HCT116 (cell line): ENCODE measurements around the gene HSPA9. TPM values are rescaled to one million over a fixed set of nuclear protein-coding genes. Genes with fewer than 3 reads are reported as not detected.

ENCODE experiments used
- ATAC-seq: fragments of 200-7000 bp; cut with Tn5 transposase; 2 replicates; pipeline ENCODE4 v1.9.1; 2020; ENCODE audit warnings: mild to moderate bottlenecking, moderate library complexity
- BruUV-seq: library from RNA; stranded (reverse); fragments of 400-500 nt; replicated peaks from 2 replicates; lab custom pipeline; 2021; lab: Mats Ljungman, UMichigan
- CTCF ChIA-PET: fragments of 300-600 bp; sonication (Branson Sonifier 250); formaldehyde crosslinking; loops from one replicate; lab custom pipeline; 2021; ENCODE audit warnings: antibody characterized with exemption; lab: Charles Lee
- POLR2A ChIA-PET: fragments of 300-600, 350-600 bp; sonication (Branson Sonifier 250); formaldehyde crosslinking; loops from one replicate; lab custom pipeline; 2021; ENCODE audit warnings: antibody characterized with exemption; lab: Charles Lee
- RAD21 ChIA-PET, 2 experiments: fragments of 300-600 bp; sonication (Branson Sonifier 250); formaldehyde crosslinking; loops; one replicate each; lab custom pipeline; 2023; ENCODE audit warnings: low total read pairs in 2 of 2; ENCODE audit not compliant: uncharacterized antibody in 2 of 2, unreplicated experiment in 2 of 2, low non-redundant PET in 1 of 2; lab: Charles Lee
- DNase-seq: peaks from one replicate; pipeline ENCODE4 v3.0.0-alpha.2; 2010; ENCODE audit warnings: low read depth, low spot score
- H2AFZ ChIP-seq: fragments of 200-600 bp; shearing (Covaris generic), sonication (generic); 2 replicates; pipeline ENCODE4 v1.6.1; 2017; ENCODE audit warnings: low read depth, mixed run types, mixed read lengths, antibody characterized with exemption, low read length; ENCODE audit not compliant: poor library complexity, severe bottlenecking
- H3K27ac ChIP-seq: 2 replicates; pipeline ENCODE4 v1.5.1; 2012; ENCODE audit warnings: low read depth, low read length
- H3K27me3 ChIP-seq: fragments of 200-600 bp; sonication (generic); 2 replicates; pipeline ENCODE4 v1.6.1; 2016; ENCODE audit warnings: mixed run types, low read length, mixed read lengths; ENCODE audit not compliant: insufficient read depth
- H3K36me3 ChIP-seq, 2 experiments: fragments of 200-500 bp in 1 of 2; fragments of 200-600 bp in 1 of 2; sonication (Bioruptor generic) in 1 of 2; sonication (generic) in 1 of 2; 2 replicates each; pipeline versions ENCODE4 v1.5.1 to v1.6.1; 2014 to 2016; ENCODE audit warnings: low read length in 2 of 2, inconsistent platforms in 1 of 2, mixed read lengths in 1 of 2, mixed run types in 1 of 2; ENCODE audit not compliant: insufficient read depth in 2 of 2, control insufficient read depth in 1 of 2
- H3K4me1 ChIP-seq, 2 experiments: fragments of 200-600 bp in 1 of 2; sonication (generic) in 1 of 2; 2 replicates each; pipeline versions ENCODE4 v1.5.1 to v1.6.1; 2012 to 2017; ENCODE audit warnings: low read length in 2 of 2, inconsistent platforms in 1 of 2, mild to moderate bottlenecking in 1 of 2, mixed read lengths in 1 of 2, mixed run types in 1 of 2, moderate library complexity in 1 of 2; ENCODE audit not compliant: insufficient read depth in 2 of 2, control insufficient read depth in 1 of 2
- H3K4me2 ChIP-seq: fragments of 200-600 bp; sonication (generic); 2 replicates; pipeline ENCODE4 v1.6.1; 2017; ENCODE audit warnings: mixed run types, low read length, mixed read lengths
- H3K4me3 ChIP-seq, 2 experiments: fragments of 200-600 bp in 1 of 2; sonication (generic) in 1 of 2; replicated peaks in 1 of 2; 2 replicates each; pipeline ENCODE4 v1.5.1; 2011 to 2016; ENCODE audit warnings: low read length in 2 of 2, control low read depth in 1 of 2, low read depth in 1 of 2, mild to moderate bottlenecking in 1 of 2, mixed read lengths in 1 of 2, mixed run types in 1 of 2
- H3K79me2 ChIP-seq: fragments of 200-600 bp; sonication (generic); 2 replicates; pipeline ENCODE4 v1.6.1; 2017; ENCODE audit warnings: mild to moderate bottlenecking, mixed run types, low read length, moderate library complexity, mixed read lengths; ENCODE audit not compliant: insufficient read depth
- H3K9ac ChIP-seq: fragments of 200-600 bp; sonication (generic); 2 replicates; pipeline ENCODE4 v1.6.1; 2016; ENCODE audit warnings: low read length, mixed read lengths
- H3K9me2 ChIP-seq: fragments of 200-600 bp; sonication (generic), shearing (Covaris generic); 2 replicates; pipeline ENCODE4 v1.6.1; 2017; ENCODE audit warnings: mixed run types, mild to moderate bottlenecking, moderate library complexity; ENCODE audit not compliant: insufficient read depth
- H3K9me3 ChIP-seq, 2 experiments: fragments of 200-500 bp in 1 of 2; fragments of 200-600 bp in 1 of 2; sonication (Bioruptor generic) in 1 of 2; sonication (generic) in 1 of 2; 2 replicates each; pipeline ENCODE4 v1.6.1; 2014 to 2017; ENCODE audit warnings: low read length in 2 of 2, mixed read lengths in 2 of 2, inconsistent platforms in 1 of 2, low read depth in 1 of 2, mild to moderate bottlenecking in 1 of 2, mixed run types in 1 of 2, moderate library complexity in 1 of 2; ENCODE audit not compliant: control insufficient read depth in 1 of 2, insufficient read depth in 1 of 2
- H4K20me1 ChIP-seq: fragments of 200-600 bp; sonication (generic), shearing (Covaris generic); 2 replicates; pipeline ENCODE4 v1.6.1; 2017; ENCODE audit warnings: mixed run types, mild to moderate bottlenecking, moderate library complexity; ENCODE audit not compliant: insufficient read depth
- EGR1 ChIP-seq: IDR thresholded peaks from 2 replicates; pipeline ENCODE4 v1.6.1; 2012; ENCODE audit warnings: low read depth
- POLR2A ChIP-seq: IDR thresholded peaks from 2 replicates; pipeline ENCODE4 v1.7.0; 2011; ENCODE audit warnings: borderline replicate concordance; ENCODE audit not compliant: insufficient read depth, insufficient read length; ENCODE audit errors: extremely low read depth
- ZFX ChIP-seq: fragments of 450-650 bp; IDR thresholded peaks from 2 replicates; pipeline ENCODE4 v1.6.1; 2017
- intact Hi-C: fragments of 100-400 bp; cut with micrococcal nuclease; formaldehyde crosslinking; loops from 2 replicates; pipeline ENCODE4 v1.10.0; 2022
- total RNA-seq: library from RNA; stranded (reverse); gene quantifications from one replicate; pipeline ENCODE4 v1.2.1, GENCODE V29; 2021; ENCODE audit not compliant: unreplicated experiment
- TF ChIP-seq, protein P1 (sequence below), 3 experiments: fragments of 200-600 bp in 1 of 3; sonication (generic) in 1 of 3; IDR thresholded peaks in 2 of 3; conservative IDR thresholded peaks in 1 of 3; 2 replicates each; pipeline ENCODE4 v1.5.1; 2012 to 2017; ENCODE audit warnings: low read depth in 2 of 3, low read length in 2 of 3, antibody characterized with exemption in 1 of 3, borderline replicate concordance in 1 of 3, control low read depth in 1 of 3, mild to moderate bottlenecking in 1 of 3, mixed read lengths in 1 of 3, mixed run types in 1 of 3, moderate library complexity in 1 of 3; ENCODE audit not compliant: insufficient read depth in 1 of 3

Gene HSPA9
- total RNA-seq, 1 experiment from 2014 or later: 486 TPM

DNA sequence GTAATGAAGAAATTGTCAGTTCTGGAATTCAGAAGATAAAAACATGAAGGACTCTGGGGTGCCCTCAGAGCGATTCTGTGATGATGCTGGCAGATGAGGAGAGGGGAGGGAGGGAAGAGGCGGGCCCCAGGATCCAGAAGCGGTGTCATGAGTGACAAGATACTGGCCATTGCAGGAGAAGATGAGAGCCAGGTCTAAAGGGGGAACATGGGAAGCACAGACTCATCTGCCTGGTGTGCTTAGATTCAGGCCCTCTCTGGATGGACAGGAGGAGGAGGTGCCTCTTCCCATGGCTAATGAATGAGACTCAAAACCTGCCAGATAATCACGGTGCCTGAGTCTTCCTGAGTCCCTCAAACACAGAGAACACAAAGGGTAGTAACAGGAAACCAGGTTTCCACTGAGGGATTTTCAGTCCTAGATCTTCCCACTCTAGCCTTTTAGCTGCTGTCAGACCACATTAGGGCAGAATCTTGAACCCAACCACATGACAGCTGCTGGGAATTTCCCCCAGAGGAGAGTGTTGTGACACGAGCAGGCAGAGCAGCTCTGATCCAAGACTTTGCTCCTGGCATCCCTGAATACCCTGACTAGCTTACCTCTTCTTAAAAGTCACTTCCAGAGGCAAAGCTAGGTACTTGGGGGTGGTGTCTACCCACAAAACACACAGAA is 28.2 kb upstream of the HSPA9 start (continued):
- TF ChIP-seq, protein P1, sequence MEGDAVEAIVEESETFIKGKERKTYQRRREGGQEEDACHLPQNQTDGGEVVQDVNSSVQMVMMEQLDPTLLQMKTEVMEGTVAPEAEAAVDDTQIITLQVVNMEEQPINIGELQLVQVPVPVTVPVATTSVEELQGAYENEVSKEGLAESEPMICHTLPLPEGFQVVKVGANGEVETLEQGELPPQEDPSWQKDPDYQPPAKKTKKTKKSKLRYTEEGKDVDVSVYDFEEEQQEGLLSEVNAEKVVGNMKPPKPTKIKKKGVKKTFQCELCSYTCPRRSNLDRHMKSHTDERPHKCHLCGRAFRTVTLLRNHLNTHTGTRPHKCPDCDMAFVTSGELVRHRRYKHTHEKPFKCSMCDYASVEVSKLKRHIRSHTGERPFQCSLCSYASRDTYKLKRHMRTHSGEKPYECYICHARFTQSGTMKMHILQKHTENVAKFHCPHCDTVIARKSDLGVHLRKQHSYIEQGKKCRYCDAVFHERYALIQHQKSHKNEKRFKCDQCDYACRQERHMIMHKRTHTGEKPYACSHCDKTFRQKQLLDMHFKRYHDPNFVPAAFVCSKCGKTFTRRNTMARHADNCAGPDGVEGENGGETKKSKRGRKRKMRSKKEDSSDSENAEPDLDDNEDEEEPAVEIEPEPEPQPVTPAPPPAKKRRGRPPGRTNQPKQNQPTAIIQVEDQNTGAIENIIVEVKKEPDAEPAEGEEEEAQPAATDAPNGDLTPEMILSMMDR (IDR thresholded peaks at IDR 0.05 in 2 of 3, conservative IDR thresholded peaks at IDR 0.05 in 1 of 3; ENCODE audit: borderline replicate concordance in 1 of 3, insufficient read depth in 1 of 3, low read depth in 2 of 3, low read length in 2 of 3): no peak
- TF ChIP-seq POLR2A: no peak
- no peak for TF ChIP-seq ZFX

DNA sequence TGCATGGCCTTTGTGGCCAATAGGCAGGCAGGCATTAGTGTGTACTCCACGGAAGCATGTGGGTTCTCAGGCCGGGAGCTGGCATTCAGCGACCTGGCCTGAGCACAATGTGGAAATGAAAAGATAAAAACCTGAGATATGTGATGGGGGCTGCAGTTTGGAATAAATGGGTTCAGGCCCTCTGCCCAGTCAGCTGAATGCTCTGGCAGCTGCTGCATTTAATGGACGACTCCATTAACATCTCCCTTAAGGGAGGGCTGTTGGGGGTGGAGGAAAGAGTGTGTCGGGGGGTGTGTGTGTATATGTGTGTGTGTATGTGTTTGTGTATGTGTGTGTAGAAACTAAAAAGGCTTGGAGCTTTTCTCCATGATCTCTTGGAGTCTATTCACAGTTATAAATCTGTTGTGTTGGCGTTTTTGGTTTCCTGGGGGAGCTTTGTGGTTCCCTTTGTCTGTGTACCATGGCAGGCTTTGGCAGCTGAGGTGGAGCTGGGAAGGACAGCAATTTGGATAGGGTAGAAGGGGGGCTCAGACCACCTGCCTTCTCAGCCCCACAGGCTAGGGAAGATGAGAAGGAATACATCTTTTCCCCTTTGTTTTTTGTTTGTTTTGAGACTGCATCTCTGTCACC is 27.3 kb upstream of the HSPA9 start:
- POLR2A ChIA-PET: no interaction called here
- intact Hi-C loops: no loop called here
- TF ChIP-seq EGR1: no peak
- TF ChIP-seq, all 23 proteins: peak for 0
- no peak overlapping the region for H3K4me2 ChIP-seq
- H3K79me2 ChIP-seq: no peaks in the 10 kb centered on the region
- H2AFZ ChIP-seq: no peak overlapping the region
- H3K9me3 ChIP-seq: no peaks in the 10 kb centered on the region
- no peak overlapping the region for H3K27ac ChIP-seq
- DNase-seq (no peak), ATAC-seq (no peak)
- ChIA-PET RAD21 (no interaction called here), CTCF (no interaction called here)
- BruUV-seq: no TSS peak
- H3K4me1 ChIP-seq: peaks cover 0 to 5% of the 10 kb centered on the region in 2 experiments; a peak in 1 of 4 replicates
- no peaks in the 10 kb centered on the region for H3K27me3 ChIP-seq
- no peaks in the 10 kb centered on the region for H3K36me3 ChIP-seq
- H3K9ac ChIP-seq: no peak overlapping the region
- no peaks in the 10 kb centered on the region for H3K9me2 ChIP-seq
- no peaks in the 10 kb centered on the region for H4K20me1 ChIP-seq
- H3K4me3 ChIP-seq: no peak overlapping the region
